Measurements from ENCODE around the gene THNSL1.

- TF ChIP-seq EZH2 (optimal IDR thresholded peaks at IDR 0.05; ENCODE audit: low read depth, low read length) (no peak), CTCF (IDR thresholded peaks at IDR 0.05; ENCODE audit: low read length) (no peak)
Observed at GRCh38 chr10:24983130-24983529, 33.3 kb upstream of the THNSL1 start.

All from MM.1S (cell line).